Measurements from ENCODE around the gene NLN.
"Not testable (repeated sequence)": the region's sequence is repeated elsewhere in the genome, so short reads cannot be mapped to it uniquely, and the experiment has no call there.

NLN gene
- total RNA-seq: 2.6 reads per million, percentile 8 among the genes with 10 or more reads in this experiment

DNA sequence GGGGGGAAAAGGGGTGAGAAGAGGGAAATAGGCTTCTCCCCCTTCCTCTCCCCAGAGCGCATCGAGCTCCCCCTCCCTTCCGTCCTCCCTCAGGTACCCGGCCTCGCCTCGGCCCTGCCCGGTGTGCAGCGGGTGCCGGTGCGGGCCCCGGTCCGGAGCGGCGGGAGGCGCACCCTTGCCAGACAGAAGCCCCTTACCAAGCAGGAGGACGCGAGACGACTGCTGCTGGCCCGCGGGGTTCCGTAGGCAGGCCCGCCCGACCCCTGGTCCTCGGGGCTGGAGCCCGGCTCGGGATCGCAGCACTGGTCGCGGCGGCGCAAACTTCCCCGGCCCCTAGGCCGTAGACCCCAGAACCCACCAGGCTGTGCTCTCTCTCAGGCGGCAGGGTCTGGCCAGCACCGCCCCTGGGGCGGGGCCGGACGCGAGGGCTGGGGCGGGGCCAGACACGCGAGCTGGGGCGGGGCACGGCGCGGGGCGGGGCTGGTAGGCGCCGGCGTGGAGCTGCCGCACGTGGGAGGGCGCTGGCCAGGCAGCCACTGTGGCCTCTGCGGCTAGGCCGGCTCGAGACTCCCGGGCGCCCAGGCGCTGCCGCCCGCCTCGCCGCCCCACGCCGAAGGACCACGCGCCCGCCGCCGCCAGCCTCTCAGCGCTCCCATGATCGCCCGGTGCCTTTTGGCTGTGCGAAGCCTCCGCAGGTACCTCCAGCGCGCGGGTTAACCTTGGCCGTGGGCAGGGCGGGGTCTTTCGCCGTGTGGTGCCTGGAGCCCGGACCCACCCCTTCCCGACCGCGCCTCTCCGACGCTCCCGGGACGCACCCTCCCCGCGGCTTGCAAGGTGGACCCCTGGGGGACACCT is at the start of gene NLN, which contains the start of gene SGTB:
Gene NLN, plus strand, starts transcription at position 486 of the 855 bp plus-strand sequence. Its CDS starts 169 bp downstream, at position 655.
Gene SGTB, minus strand, starts transcription at position 390 of the 855 bp plus-strand sequence. CDS start 1,302 bp downstream, outside the sequence.
- DNase-seq: peak; percentile 80

DNA sequence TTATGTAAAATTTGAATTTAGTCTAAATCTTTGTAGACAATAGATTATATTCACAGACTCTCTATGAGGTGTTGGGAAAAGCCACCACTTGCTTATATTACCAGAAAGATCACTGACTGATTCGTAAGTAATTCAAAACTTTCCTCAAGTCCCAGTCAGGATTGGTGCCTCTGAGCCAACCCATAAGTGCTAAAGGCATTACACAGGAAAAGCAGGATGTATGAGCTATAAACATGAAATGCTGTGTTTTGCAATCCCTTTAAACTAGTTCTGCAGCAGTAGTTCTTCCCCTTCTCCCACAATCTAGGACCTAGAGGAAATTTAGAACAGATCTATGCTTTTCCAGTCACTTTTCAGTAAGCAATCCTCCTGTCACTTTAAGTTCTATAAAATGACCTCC is 49.2 kb upstream of the NLN start:
- DNase-seq: no peak

DNA sequence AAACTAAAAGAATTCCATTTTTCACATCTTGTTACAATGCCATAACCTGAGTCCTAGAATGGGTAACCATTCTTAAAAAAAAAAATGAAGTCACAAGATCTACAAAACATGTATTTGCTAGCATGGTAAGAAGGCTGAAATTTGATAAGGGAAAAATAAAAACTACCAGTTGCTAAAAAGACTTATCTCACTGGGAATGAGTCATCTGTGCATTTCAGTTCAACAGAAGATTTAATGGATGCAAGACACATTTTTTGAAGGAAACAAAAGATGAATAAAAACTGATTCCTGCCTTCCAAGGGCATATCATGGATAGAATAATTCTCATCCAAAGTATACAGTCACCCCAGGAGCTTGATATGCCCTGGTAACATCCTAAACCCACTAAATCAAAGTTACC is 47.3 kb upstream of the NLN start:
- no peak for DNase-seq

DNA sequence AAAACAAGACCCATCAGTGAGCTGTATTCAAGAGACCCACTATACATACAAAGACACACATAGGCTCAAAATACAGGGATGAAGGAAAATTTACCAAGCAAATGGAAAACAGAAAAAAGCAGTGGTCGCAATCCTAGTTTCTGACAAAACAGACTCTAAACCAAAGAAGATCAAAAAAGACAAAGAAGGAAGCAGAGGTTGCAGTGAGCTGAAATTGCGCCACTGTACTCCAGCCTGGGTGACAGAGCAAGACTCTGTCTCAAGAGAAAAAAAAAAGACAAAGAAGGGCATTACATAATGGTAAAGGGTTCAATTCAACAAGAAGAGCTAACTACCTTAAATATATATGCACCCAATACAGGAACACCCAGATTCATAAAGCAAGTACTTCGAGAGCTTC is 45.9 kb upstream of the NLN start:
- not testable (repeated sequence) for DNase-seq

DNA sequence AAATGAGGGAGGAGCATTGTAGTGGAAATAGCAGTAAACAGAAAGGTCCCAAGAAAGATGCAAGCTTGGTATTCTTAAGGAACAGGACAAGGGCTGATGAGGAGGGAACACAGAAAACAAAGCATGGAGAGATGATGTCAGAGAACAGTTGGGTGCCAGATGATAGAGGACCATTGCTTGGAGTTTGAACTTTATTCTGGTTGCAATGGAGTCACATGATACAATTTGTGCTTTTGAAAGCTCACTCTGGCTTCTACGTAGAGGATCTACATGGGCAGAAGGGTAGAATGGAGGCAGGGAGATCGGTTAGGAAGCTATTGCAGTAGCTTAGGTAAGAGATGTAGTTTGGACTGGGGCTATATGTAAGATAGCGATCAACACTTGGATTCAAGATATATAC is 39.9 kb upstream of the NLN start:
- no peak for DNase-seq

DNA sequence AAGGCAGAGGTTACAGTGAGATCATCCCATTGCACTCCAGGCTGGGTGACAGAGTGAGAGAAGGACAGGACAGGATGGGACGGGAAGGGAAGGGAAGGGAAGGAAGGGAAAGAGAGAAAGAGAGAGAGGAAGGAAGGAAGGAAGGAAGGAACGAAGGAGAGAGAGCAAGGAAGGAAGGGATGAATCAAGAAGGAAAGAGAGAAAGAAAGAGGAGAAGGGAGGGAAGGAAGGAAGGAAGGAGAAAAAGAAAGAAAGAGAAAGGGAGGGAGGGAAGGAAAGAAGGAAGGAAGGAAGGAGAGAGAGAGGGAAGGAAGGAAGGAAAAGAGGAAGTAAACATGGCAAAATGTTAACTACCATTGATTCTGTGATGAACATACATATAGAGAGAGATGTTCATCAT is 28.9 kb upstream of the NLN start:
- no peak for DNase-seq

DNA sequence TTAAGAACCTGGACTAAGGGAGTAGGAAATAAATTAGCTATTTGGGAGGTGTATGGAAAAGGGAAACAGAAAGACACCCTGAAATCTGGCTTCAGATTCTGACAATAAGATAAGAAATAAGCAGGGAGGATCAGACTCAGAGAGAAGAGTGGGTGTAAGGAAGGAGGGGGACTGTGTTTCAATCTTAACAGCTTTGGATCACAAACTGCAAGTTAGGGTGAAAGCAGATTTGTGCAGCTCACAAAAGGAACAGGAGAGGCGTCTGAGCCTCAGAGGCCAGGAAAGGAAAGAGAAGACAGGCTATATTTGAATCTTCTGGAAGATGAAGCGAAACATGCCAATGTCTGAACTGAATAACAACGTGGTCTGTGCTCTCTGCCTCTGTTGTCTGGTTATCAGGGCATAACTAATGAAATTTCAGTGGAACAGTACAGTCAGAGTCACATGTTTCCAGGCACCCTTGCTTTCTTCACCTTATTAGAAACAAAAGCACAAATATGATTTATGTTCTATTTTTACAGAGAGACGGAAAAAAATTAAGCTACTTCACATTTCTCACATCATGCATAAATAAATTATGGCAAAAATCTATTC is 26.7 kb upstream of the NLN start:
- no peak for DNase-seq

DNA sequence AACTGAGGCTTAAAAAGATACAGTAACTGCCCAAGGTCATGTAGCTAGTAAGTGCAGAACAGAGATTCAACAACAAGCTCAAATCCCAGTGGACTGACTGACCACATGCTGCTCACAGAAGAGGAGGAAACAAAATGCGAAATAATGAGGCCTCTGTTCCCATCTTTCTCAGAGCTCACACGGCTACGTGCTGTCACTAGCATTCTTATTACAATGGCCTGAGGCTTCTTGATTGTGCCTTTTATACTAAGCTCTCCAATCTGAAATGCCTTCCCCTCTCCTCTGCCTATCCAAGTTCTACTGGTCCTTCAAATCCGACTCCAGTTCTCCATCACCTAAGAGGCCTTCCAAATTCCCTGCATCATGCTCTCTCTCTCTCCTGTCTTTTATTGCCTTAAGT is 26.1 kb upstream of the NLN start:
- no peak for DNase-seq

DNA sequence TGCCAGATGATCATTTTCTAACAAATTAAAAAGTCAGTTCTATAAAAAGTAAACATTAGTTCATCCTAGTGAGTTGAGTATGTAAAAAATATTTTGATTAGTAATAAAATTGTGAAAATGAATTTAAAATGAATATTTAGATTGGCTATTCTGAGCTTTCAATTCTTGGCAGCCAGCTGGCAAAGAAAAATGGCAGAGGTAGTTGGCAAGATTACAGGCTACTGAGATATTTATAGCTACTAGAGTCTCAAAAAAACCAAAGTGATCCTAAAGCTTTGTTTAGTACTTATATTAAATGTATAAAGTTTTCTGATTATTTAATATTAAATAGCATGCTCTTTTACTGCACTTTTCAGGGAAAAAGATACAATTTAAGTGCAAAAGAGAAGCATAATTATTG is 25.1 kb upstream of the NLN start:
- DNase-seq: no peak

DNA sequence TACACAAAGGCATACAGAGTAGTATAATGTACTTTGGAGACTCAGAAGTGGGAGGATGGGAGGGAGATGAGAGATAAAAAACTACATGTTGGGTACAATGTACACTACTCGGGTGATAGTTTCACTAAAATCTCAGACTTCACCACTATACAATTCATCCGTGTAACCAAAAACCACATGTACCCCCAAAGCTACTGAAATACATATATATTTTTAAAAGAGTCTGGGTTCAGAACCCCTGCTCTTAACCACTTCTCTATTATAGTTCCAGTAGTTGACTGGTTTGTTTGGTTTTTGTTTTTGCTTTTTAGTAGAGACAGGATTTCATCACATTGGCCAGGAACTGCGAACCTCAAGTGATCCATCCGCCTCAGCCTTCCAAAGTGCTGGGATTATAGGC is 22.7 kb upstream of the NLN start:
- no peak for DNase-seq

DNA sequence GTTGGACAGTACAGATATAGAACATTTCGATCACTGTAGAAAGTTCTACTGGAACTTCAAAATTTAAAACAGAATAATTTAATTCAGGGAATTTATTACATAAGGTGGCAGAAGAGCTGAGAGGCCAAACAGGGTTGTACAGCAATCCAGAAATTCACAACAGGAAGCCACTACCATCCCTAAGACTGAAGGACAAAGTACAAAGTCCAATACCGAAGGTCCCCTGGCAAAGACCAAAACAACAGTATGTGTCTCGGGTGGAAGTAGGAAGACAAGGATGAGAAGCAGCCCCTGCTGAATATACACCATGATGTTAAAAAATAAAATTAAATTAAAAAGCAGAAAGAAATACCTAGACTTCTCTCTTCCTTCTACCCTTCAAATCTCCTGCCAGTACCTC is 20.0 kb upstream of the NLN start:
- DNase-seq: no peak

DNA sequence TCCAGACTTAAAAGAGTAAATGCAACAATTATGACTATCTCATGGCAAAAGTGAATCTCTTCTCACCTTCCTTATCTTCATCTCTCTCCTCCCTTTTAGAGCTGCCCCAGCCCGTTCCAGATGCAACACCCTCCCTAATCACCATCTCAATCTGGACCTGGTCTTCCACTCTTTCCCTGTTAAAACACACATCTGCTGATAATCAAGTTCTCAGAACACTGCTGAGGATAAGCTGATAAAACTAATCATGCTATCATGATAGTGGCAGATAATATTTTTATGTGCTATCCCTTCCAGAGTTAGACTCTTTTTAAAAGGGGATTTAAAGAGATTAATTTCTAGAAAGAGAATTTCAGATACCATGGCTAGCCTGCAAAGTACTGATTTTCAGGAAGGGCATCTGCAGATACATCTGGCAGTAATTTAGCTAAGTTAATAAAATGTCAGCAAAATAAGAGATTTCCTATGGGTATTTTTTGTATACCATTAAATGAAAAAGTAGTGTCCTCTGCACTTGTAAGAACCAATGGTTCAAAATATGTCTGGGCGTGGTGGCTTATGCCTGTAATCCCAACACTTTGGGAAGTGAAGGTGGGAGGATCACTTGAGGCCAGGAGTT is 17.3 kb upstream of the NLN start:
- no peak for DNase-seq

DNA sequence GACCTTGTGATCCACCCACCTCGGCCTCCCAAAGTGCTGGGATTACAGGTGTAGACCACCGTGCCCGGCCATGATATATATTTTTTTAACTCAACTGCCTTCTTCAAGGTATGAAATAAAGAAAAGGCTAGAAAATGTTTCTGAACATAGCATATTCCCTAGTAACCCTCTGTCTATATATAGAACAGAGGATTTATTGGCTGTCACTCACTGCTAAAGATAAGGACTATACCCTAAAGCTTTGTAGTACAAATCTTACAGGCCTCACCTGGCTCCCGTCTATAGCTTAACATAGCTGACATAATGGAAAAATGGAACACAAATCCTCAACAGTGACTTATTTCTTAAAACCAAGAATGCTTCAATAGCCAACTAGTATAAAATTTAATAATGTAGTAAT is 14.3 kb upstream of the NLN start:
- no peak for DNase-seq

DNA sequence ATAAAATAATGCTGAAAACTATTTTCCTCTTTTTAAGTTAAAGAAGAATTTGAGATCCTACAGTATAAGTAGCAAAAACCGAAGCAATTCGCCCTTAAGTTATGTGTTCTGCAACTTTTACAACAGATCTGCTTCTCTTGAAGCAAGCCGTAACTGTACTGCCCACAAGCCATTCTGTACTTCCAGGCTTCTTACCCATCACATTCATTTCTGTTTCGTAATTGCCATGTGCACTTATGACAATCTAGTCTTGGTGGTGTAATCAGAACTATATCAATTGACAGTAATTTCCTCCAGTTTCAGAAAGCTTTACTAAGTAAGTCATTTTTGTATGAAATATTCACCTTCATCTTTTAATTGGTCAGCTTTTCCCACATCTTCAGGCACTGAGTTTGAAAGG is 13.9 kb upstream of the NLN start:
- DNase-seq: no peak

DNA sequence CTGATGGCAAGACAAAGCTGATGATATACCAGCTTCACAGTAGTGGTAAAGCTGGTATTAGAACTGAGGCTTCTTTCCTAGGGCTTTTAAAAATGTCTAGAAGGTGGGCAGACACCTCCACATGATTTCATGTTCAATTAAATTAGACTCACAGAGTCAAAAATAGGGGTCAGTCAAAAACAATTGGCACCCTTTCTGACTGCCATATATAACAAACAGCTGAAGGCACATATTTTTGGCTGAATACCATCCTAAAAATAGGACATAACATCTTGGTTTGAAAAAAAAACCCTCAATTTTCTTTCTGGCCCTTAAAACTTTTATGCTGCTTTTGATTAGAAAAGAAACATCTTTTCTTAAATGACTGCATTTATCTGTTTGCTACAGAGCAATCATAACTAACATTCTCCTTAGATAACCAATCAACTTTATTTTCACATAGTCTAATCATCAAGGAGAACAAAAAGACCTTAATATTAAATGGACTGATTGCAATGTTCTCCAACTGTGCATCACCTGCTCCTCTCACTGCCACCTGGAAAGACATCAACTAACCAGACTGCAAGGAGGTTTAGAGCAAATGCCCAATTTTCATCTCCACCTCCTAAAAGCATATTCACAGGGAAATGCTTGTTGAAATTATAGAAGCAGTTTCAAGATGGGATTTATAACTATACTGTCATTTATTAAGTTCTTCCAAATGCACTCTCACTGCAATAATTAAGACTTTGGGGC is 3.3 kb upstream of the NLN start:
- DNase-seq: no peak

DNA sequence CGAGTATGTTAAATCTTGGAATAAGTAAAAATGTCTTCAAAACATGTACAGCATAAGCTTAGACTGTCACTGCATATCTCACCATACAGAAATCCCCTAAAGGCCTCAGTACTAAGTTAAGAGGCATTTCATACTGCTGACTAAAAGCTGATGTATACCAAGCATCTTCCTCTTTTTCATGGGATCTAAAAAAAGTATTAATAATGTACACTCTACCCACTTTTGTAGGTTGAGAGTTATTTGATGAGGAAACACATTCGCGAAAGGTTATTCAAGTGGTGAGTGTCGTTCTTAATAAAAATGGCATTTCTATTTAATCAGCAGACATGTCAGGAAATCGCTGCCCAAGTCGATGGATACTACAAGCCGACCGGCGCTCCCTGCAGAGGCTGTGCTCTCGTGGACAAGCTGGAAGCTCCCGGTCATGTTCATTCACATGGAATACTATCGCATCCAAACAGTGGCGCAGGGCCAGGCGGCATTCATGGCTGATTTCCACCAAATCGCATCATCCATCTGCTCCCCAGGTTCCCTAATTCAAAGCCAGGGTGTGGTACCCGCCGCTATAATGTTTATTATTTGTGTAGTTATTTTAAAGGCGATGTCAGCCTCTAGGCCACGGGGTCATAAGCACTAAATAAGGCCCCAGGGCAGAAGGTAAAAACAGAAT is 820 bp upstream of the NLN start:
- DNase-seq: no peak

DNA sequence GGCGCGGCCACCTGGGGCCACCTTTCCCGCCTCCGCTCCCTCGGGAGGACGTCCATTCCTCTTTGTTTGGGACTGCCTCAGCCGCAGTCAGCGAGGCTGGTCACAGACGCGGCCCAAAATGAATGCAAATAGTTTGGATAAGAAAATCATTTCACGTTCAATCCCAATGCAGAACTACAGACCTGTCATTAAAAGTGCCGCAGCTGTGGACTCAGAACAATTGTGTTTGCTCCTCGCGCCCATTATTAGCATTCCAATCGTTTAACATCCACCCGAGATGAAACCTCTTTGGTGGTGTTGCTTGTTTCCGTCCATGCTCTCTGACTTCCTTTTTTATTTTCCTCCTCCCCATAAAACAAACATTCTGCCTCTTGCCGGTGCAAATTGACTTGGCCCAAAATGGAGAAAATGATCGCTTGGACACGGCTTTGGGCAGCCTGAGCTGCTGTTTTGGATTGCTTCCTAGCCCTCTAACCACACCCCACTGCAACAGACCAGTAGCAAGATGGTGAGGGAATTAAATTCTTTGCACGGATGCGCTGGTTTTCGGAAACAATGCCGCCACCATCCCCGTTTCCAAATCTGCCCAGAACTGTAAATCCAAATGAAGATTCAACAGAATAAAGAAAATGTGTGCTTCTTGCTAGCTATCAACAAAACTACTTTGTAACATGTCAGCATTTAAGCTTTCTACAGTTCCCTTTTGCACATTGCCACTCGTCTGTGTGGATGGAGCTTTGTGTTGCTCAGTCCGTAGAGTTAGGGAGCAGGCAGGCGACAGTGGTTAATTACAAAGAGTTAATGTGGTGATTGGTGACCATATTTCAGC is 784 bp downstream of the NLN start:
- DNase-seq: no peak

DNA sequence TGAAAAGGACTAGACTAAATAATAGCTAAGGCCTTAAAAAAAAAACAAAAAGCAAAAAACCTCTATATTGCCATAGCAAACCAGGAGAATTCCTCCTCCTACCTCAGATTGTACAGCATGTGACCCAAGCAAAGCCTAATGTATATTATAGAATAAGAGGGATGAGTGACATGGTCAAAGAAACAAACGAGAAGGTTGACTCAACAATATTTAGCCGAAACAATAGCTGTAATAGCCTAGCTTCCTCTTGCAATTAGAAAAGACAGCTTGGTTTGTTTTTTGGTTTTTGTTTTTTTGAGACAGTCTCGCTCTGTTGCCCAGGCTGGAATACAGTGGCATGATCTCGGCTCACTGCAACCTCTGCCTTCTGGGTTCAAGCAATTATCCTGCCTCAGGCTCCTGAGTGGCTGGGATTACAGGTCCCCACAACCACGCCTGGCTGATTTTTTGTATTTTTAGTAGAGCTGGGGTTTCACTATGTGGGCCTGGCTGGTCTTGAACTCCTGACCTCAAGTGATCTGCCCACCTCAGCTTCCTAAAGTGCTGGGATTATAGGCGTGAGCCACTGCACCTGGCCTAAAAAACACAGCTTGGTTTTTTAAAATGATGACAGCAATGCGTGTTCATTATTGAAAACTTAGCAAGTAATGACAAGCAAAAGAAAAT is 5.6 kb downstream of the NLN start:
- DNase-seq: no peak

DNA sequence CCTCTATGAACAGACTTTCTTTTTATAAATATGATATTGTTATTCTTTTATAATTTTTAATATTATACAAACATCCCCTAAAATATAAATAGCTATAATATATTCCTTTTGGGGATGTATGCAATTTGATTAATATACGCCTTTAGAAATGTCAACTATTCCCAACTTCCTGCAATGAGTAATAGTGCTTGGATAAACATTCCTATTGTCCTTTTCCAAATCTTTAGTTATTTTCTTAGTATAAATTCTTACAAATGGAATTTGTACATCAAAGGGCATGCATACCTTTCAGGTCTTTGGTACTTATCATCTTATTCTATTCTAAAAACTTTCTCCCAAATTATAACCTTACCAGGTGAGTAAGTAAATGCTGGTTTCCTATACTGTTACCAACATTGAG is 6.2 kb downstream of the NLN start:
- DNase-seq: no peak

DNA sequence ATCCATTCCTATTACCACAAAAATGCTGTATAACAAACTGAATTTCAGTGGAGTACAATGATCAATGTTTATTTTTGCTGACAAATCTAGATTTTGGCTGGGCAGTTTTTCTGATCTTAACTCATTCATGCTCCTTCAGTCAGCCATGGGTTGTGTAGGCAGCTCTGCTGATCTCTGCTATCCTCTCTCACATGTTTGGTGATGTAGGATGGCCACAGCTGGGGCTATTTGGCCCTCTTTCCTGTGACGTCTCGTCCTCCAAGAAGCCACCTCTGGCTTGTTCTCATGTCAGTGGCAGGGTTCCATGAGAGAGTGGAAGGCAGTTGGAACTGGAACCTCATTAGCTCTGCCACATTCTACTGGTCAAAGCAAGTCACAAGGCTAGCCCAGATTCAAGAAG is 8.9 kb downstream of the NLN start:
- DNase-seq: no peak

DNA sequence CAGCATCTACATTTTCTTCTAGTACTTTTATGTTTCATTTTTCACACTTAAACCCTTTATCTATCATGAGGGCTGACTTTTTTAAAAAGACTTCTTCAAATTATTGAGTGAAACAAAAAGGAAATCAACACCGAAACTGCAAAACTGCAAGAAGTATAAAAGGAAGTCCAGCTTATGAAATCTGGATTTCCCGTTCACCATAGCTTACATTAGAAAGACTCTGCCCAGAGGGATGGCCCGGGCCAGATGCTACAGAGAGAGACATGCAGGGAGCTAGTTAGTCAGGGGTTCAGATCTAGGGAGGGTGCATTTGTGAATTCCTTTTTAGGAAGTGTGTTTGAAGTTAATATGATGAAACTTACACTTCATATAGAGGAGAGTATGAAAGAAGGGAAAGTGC is 10.0 kb downstream of the NLN start:
- DNase-seq: not testable (repeated sequence)
